ENCODE results near the gene IWS1. TPM values are rescaled to one million over a fixed set of nuclear protein-coding genes. Genes with fewer than 3 reads are reported as not detected.

Gene IWS1
- polyA plus RNA-seq, 2 of the 4 experiments (the other 2 are of a cell fraction): 56.6 to 69.1 TPM

- TF ChIP-seq HMGXB4 (CRISPR knock-in tag; IDR thresholded peaks at IDR 0.05; ENCODE audit: borderline replicate concordance) (no peak), MAZ (IDR thresholded peaks at IDR 0.05; ENCODE audit: borderline replicate concordance, low read depth, low read length) (no peak), FOSB (CRISPR knock-in tag; IDR thresholded peaks at IDR 0.05) (no peak), SREBF2 (IDR thresholded peaks at IDR 0.05) (no peak), CHD2 (IDR thresholded peaks at IDR 0.05; ENCODE audit: low read length, partially characterized antibody) (no peak), MAX (IDR thresholded peaks at IDR 0.05) (no peak), KDM1A (IDR thresholded peaks at IDR 0.05; ENCODE audit: low read depth) (no peak), USF2 (IDR thresholded peaks at IDR 0.05) (no peak)
These were observed 41.1 kb downstream of the IWS1 start (continued) for GRCh38 chr2:127485051-127485693.

GRCh38 chr2:127482031-127482430 is 44.3 kb downstream of the IWS1 start:
- Histone ChIP-seq H3K27ac (no peak overlapping the region), H3K4me1 (no peaks in the 10 kb centered on the region), H3K4me3 (no peak overlapping the region), H3K9me3 (no peaks in the 10 kb centered on the region), H3K4me2 (no peak overlapping the region)
- DNase-seq (ENCODE audit: low read depth in 1 of 2, low spot score in 1 of 2) (no peak), ATAC-seq (no peak), FAIRE-seq (no peak)
- ChIA-PET POLR2A (no interaction called here), CTCF (interaction anchor here (0.6 to 2.7 kb wide), 6 partner anchors 12 to 285 kb away, joined by 3 to 19 read pairs (median 3); no protein-coding TSS in a partner anchor)
- 53% methylated on average over 2 of the region's 2 CpGs for WGBS (ENCODE audit: missing lambda C conversion rate)
- TF ChIP-seq ZSCAN20 (CRISPR knock-in tag; IDR thresholded peaks at IDR 0.05) (no peak), JUN (IDR thresholded peaks at IDR 0.05) (no peak), CBX2 (IDR thresholded peaks at IDR 0.05; ENCODE audit: borderline replicate concordance, low read depth) (no peak), SMC3 (IDR thresholded peaks at IDR 0.05) (no peak), HOXB13 (CRISPR knock-in tag; IDR thresholded peaks at IDR 0.05; ENCODE audit: low read depth) (no peak), EP300 (IDR thresholded peaks at IDR 0.05) (no peak), CHD4 (IDR thresholded peaks at IDR 0.05; ENCODE audit: borderline replicate concordance) (no peak), JUNB (IDR thresholded peaks at IDR 0.05) (no peak), EHF (CRISPR knock-in tag; IDR thresholded peaks at IDR 0.05) (no peak), KDM1A (IDR thresholded peaks at IDR 0.05; ENCODE audit: low read depth) (no peak), FOXS1 (CRISPR knock-in tag; IDR thresholded peaks at IDR 0.05) (no peak), HES2 (IDR thresholded peaks at IDR 0.05) (no peak)

- no peak overlapping the region for H3K4me3 ChIP-seq
- no peak overlapping the region for H3K4me2 ChIP-seq
- H3K4me1 ChIP-seq: no peaks in the 10 kb centered on the region
- FAIRE-seq (no peak), DNase-seq (ENCODE audit: low read depth in 1 of 2, low spot score in 1 of 2) (no peak), ATAC-seq (peak; percentile 49 to 52; a peak in 4 of 6 replicates)
- WGBS (ENCODE audit: missing lambda C conversion rate): 67% methylated on average over 8 of the region's 8 CpGs
- no peak overlapping the region for H3K27ac ChIP-seq
- CTCF ChIA-PET: interaction anchor here (0.6 to 2.8 kb wide), 73 partner anchors 8 to 415 kb away, joined by 3 to 40 read pairs (median 5); partner anchors contain the start of gene ERCC3
- POLR2A ChIA-PET: interaction anchor here (1.0 to 1.2 kb wide), 2 partner anchors 47 to 186 kb away, joined by 4 read pairs; partner anchors contain the start of gene ERCC3
- no peak for TF ChIP-seq MAX (IDR thresholded peaks at IDR 0.05)
- no peak for TF ChIP-seq RAD21 (conservative IDR thresholded peaks at IDR 0.05 in 1 of 2, IDR thresholded peaks at IDR 0.05 in 1 of 2)
- no peak for TF ChIP-seq MAFK (IDR thresholded peaks at IDR 0.05; ENCODE audit: partially characterized antibody)
- TF ChIP-seq HEYL (CRISPR knock-in tag; IDR thresholded peaks at IDR 0.05): no peak
- no peak for TF ChIP-seq POLR2A (IDR thresholded peaks at IDR 0.05; ENCODE audit: low read length)
- peaks cover 3% of the 10 kb centered on the region; the same call in 1 of the 3 replicates for H3K9me3 ChIP-seq
These were observed 46.2 kb downstream of the IWS1 start for GRCh38 chr2:127479866-127480743.

All from A549 (cell line).